Measurements from ENCODE around the gene FREY1. TPM values are rescaled to one million over a fixed set of nuclear protein-coding genes. Genes with fewer than 3 reads are reported as not detected.

FREY1 gene
- total RNA-seq = 2.1 and 2.7 TPM in 2 replicates
- polyA plus RNA-seq = 0.42 TPM in 1 of 2 replicates, not detected in the other

- TF ChIP-seq CTCF (IDR thresholded peaks at IDR 0.05; ENCODE audit: low read depth, low read length) = no peak
- no peaks in the 10 kb centered on the region for H3K4me1 ChIP-seq (ENCODE audit: low read depth)
- H3K27me3 ChIP-seq = no peaks in the 10 kb centered on the region
- peaks cover 2% of the 10 kb centered on the region for H3K36me3 ChIP-seq
- H3K4me3 ChIP-seq = no peak within 1 kb of the TSS
- no peak for DNase-seq (ENCODE audit: low read depth in 1 of 2, low spot score in 1 of 2)
- H3K9me3 ChIP-seq (ENCODE audit: low read depth) = no peaks in the 10 kb centered on the region
- H3K27ac ChIP-seq = no peak within 1 kb of the TSS
Measured at GRCh38 chr11:45906965-45907611, at the start of gene FREY1. Gene FREY1, minus strand, starts transcription at chr11:45907271. Its CDS starts 26 bp downstream, at chr11:45907245.

- peaks cover 63% of the 10 kb centered on the region for H3K36me3 ChIP-seq
- H3K4me1 ChIP-seq (ENCODE audit: low read depth) = peaks cover 18% of the 10 kb centered on the region
- no peaks in the 10 kb centered on the region for H3K27me3 ChIP-seq
- TF ChIP-seq CTCF (IDR thresholded peaks at IDR 0.05; ENCODE audit: low read depth, low read length) = no peak
- no peak for DNase-seq (ENCODE audit: low read depth in 1 of 2, low spot score in 1 of 2)
- H3K27ac ChIP-seq = no peak overlapping the region
- no peak overlapping the region for H3K4me3 ChIP-seq
- no peaks in the 10 kb centered on the region for H3K9me3 ChIP-seq (ENCODE audit: low read depth)
Measured at GRCh38 chr11:45949992-45950407, 42.9 kb upstream of the FREY1 start.

- Histone ChIP-seq H3K4me3 (no peak overlapping the region), H3K4me1 (ENCODE audit: low read depth) (peaks cover 24% of the 10 kb centered on the region), H3K27ac (peak overlapping the region; percentile 92), H3K27me3 (no peaks in the 10 kb centered on the region), H3K9me3 (ENCODE audit: low read depth) (no peaks in the 10 kb centered on the region), H3K36me3 (peaks cover 65% of the 10 kb centered on the region)
- no peak for TF ChIP-seq CTCF (IDR thresholded peaks at IDR 0.05; ENCODE audit: low read depth, low read length)
- DNase-seq (ENCODE audit: low read depth in 1 of 2, low spot score in 1 of 2) = no peak
Measured at GRCh38 chr11:45948356-45948755, 41.3 kb upstream of the FREY1 start.

- no peak for TF ChIP-seq CTCF (IDR thresholded peaks at IDR 0.05; ENCODE audit: low read depth, low read length)
- Histone ChIP-seq H3K9me3 (ENCODE audit: low read depth) (no peaks in the 10 kb centered on the region), H3K36me3 (peaks cover 64% of the 10 kb centered on the region), H3K4me1 (ENCODE audit: low read depth) (peaks cover 24% of the 10 kb centered on the region), H3K27ac (peak overlapping the region; percentile 92), H3K4me3 (no peak overlapping the region), H3K27me3 (no peaks in the 10 kb centered on the region)
- DNase-seq (ENCODE audit: low read depth in 1 of 2, low spot score in 1 of 2) = no peak
Measured at GRCh38 chr11:45947885-45948284, 40.8 kb upstream of the FREY1 start.

- peak overlapping the region; percentile 92 for H3K27ac ChIP-seq
- H3K4me1 ChIP-seq (ENCODE audit: low read depth) = peaks cover 24% of the 10 kb centered on the region
- H3K36me3 ChIP-seq = peaks cover 51% of the 10 kb centered on the region
- H3K4me3 ChIP-seq = no peak overlapping the region
- no peak for TF ChIP-seq CTCF (IDR thresholded peaks at IDR 0.05; ENCODE audit: low read depth, low read length)
- peak in 1 of 2 donors; percentile 71 for DNase-seq (ENCODE audit: low read depth in 1 of 2, low spot score in 1 of 2)
- no peaks in the 10 kb centered on the region for H3K9me3 ChIP-seq (ENCODE audit: low read depth)
- H3K27me3 ChIP-seq = no peaks in the 10 kb centered on the region
Measured at GRCh38 chr11:45945397-45945999, 38.4 kb upstream of the FREY1 start.
